NT2/D1 (cell line): ENCODE results near the gene AOC3.

Source experiments
- DNase-seq: peaks from one replicate; pipeline ENCODE4 v3.0.0-alpha.2; 2011; ENCODE audit warnings: low read depth, low spot score
- H3K27me3 ChIP-seq: 2 replicates; pipeline ENCODE4 v1.6.0; 2011; ENCODE audit warnings: mild to moderate bottlenecking; ENCODE audit not compliant: insufficient read length, insufficient read depth
- H3K36me3 ChIP-seq: 2 replicates; pipeline ENCODE4 v1.6.1; 2011; ENCODE audit warnings: mild to moderate bottlenecking, low read length, mixed read lengths; ENCODE audit not compliant: insufficient read depth, insufficient read length
- H3K4me1 ChIP-seq: 2 replicates; pipeline ENCODE4 v1.5.1; 2011; ENCODE audit not compliant: insufficient read depth, insufficient read length
- H3K4me3 ChIP-seq: 2 replicates; pipeline ENCODE4 v1.5.1; 2011; ENCODE audit warnings: low read depth; ENCODE audit not compliant: insufficient read length
- H3K9ac ChIP-seq: 2 replicates; pipeline ENCODE4 v1.6.0; 2011; ENCODE audit warnings: low read depth; ENCODE audit not compliant: insufficient read length
- H3K9me3 ChIP-seq: 2 replicates; pipeline ENCODE4 v1.5.1; 2011; ENCODE audit warnings: mild to moderate bottlenecking, low read length; ENCODE audit not compliant: insufficient read depth
- SUZ12 ChIP-seq: IDR thresholded peaks from 2 replicates; pipeline ENCODE4 v1.6.1; 2011; ENCODE audit not compliant: insufficient read length, insufficient read depth; ENCODE audit errors: extremely low read depth
- YY1 ChIP-seq: IDR thresholded peaks from 2 replicates; pipeline ENCODE4 v1.6.1; 2011; ENCODE audit not compliant: insufficient read length, insufficient read depth
- ZNF274 ChIP-seq: IDR thresholded peaks from 2 replicates; pipeline ENCODE4 v1.6.1; 2011; ENCODE audit warnings: mild to moderate bottlenecking, low read depth, low read length

The AOC3 gene

DNA sequence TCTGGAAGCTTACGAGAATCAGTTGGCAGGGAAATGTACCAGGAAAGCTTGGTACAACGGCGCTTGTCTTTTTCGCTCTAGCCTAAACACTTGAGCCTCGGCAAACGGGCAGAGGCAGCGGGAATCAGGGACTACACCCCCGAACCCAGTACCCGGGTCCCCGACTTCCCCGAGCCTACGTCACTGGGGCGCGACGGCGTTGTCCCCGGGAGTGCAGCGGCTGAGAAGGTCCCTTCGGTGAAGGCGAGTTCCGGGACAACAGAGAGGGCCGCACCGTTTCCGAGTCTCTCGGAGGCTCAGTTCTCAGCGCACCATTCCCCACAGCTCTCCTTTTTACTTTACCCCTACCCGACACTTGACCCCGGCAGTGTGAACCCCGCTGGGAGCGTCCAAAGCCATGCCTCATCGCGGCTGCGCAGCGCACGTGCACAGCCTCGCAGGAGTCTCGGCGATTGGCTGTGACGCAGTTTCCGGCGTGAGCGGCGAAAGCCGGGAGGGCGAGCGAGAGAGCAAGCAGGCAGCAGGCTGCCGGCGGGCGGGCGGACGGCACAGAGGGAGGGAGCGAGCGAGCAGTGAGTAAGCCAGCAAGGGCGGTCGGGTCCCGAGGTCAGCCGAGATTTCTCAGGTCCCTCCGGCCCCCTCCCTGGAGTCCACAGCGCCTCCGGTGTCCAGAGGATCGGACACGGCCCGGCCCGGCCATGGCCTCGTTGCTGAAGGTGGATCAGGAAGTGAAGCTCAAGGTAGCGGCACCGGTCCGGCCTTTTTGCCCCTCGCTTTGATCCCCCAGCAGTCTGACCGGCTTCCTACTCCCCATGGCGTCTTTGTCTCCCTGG lies 17.8 kb upstream of the AOC3 start, which contains the start of gene PSME3:
Gene PSME3 (plus strand): TSS at position 464 of the 833 bp plus-strand sequence. CDS start 235 bp downstream, at position 699.
- peak within 1 kb of the TSS; percentile 98 for H3K4me3 ChIP-seq
- H3K36me3 ChIP-seq = peaks cover 34% of the 10 kb centered on the region
- H3K4me1 ChIP-seq = no peaks in the 10 kb centered on the region
- no peaks in the 10 kb centered on the region for H3K27me3 ChIP-seq
- no peaks in the 10 kb centered on the region for H3K9me3 ChIP-seq
- peak within 1 kb of the TSS; percentile 99 for H3K9ac ChIP-seq
- peak; percentile 72 for DNase-seq
- TF ChIP-seq ZNF274 (no peak), YY1 (no peak), SUZ12 (no peak)

GRCh38 chr17:42833767-42834422 lies 17.1 kb upstream of the AOC3 start:
- H3K9me3 ChIP-seq = no peaks in the 10 kb centered on the region
- H3K36me3 ChIP-seq = peaks cover 41% of the 10 kb centered on the region
- peak overlapping the region; percentile 99 for H3K9ac ChIP-seq
- TF ChIP-seq SUZ12 (no peak), ZNF274 (no peak), YY1 (no peak)
- peak overlapping the region; percentile 98 for H3K4me3 ChIP-seq
- no peaks in the 10 kb centered on the region for H3K27me3 ChIP-seq
- no peak for DNase-seq
- H3K4me1 ChIP-seq = no peaks in the 10 kb centered on the region

DNA sequence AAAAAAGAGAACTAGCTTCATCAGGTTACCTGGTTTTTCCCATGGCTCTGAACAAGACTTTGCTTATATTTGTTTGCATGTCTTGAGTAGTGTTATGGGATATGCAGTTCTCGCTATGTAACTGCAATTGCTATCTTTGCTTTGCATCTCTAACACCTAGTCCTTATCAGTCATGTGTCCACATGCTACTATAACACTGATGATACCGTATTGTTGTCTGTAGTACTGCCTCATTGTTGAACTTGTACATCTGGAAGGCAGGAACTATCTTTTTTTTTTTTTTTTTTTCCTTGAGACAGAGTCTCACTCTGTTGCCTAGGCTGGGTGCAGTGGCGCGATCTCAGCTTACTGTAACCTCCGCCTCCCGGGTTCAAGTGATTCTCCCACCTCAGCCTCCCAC lies 15.3 kb upstream of the AOC3 start:
- TF ChIP-seq ZNF274 = no peak
- TF ChIP-seq SUZ12 = no peak
- TF ChIP-seq YY1 = no peak

GRCh38 chr17:42841975-42842685 lies 8.9 kb upstream of the AOC3 start:
- Histone ChIP-seq H3K27me3 (no peaks in the 10 kb centered on the region), H3K9ac (no peak overlapping the region), H3K36me3 (peaks cover 86% of the 10 kb centered on the region), H3K9me3 (no peaks in the 10 kb centered on the region), H3K4me3 (no peak overlapping the region), H3K4me1 (no peaks in the 10 kb centered on the region)
- TF ChIP-seq ZNF274 (no peak), YY1 (no peak), SUZ12 (no peak)
- no peak for DNase-seq

More for the DNA sequence above, 15.3 kb upstream of the AOC3 start:
- Histone ChIP-seq H3K36me3 (peaks cover 56% of the 10 kb centered on the region), H3K9ac (no peak overlapping the region), H3K9me3 (no peaks in the 10 kb centered on the region), H3K4me1 (no peaks in the 10 kb centered on the region), H3K4me3 (no peak overlapping the region), H3K27me3 (no peaks in the 10 kb centered on the region)
- no peak for DNase-seq

DNA sequence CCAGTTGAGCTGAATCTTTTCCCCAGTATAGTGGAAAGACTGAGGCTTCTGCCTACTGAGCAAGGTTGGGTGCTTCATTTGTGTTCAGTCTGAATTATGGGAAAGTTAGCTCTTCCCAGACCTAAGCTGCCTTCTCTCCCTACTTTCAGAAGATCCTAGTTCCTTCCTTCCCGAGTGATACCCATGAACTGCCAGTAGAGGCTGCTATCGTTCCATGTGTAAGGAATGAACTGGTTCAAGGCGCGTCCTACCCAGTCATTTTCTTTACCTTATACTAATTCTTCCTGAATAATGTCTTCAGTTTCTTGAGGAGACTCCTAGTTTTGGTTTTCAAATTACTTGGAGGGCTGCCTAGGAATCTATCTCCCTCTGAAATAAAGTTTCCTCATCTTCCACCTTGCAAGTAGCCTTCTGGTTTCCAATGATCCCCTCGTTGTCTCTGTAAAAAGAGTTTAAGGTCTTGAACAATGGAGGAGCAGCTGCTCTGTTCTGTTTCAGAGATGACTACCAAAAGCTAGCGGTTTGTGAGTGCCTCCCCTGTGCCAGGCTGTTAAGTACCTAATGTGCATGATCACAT lies 7.6 kb upstream of the AOC3 start:
- no peaks in the 10 kb centered on the region for H3K4me1 ChIP-seq
- H3K27me3 ChIP-seq = no peaks in the 10 kb centered on the region
- H3K36me3 ChIP-seq = peaks cover 73% of the 10 kb centered on the region
- peak; percentile 48 for DNase-seq
- no peak overlapping the region for H3K4me3 ChIP-seq
- no peak overlapping the region for H3K9ac ChIP-seq
- no peak for TF ChIP-seq YY1
- no peak for TF ChIP-seq ZNF274
- TF ChIP-seq SUZ12 = no peak
- H3K9me3 ChIP-seq = no peaks in the 10 kb centered on the region

DNA sequence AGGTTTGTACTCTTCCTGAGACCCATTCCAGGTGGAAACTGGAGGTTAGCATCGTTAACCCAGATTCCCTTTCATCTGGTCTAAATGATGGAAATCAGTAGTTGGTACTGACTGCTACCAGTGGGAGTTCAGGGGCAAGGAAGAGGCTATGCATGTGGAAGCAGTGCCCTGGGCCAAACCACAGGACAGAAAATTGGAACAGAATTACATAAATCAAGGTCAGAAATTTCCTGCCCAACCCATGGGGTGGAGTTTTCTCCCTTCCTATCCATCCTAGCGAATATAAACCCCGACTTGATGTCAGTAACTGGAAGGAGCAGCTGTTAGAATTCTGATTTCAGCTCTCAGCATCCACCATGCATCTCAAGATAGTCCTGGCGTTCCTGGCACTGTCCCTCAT lies 6.7 kb upstream of the AOC3 start, which contains the start of gene AOC2:
Gene AOC2 (plus strand): TSS at position 310 of the 400 bp plus-strand sequence. CDS start 47 bp downstream, at position 357.
- TF ChIP-seq SUZ12 (no peak), ZNF274 (no peak), YY1 (no peak)

More for the DNA sequence above, 6.7 kb upstream of the AOC3 start, which contains the start of gene AOC2:
- no peak within 1 kb of the TSS for H3K4me3 ChIP-seq
- no peaks in the 10 kb centered on the region for H3K27me3 ChIP-seq
- no peaks in the 10 kb centered on the region for H3K9me3 ChIP-seq
- no peak within 1 kb of the TSS for H3K9ac ChIP-seq
- DNase-seq = no peak
- no peaks in the 10 kb centered on the region for H3K4me1 ChIP-seq
- peaks cover 65% of the 10 kb centered on the region for H3K36me3 ChIP-seq
